Nephron progenitor cell (in vitro differentiated cells): Measurements from ENCODE around the gene CAD.
"Not testable (repeated sequence)": the region's sequence is repeated elsewhere in the genome, so short reads cannot be mapped to it uniquely, and the experiment has no call there.

Experiments used
- DNase-seq: peaks from one replicate; pipeline ENCODE4 v3.0.0; 2021
- H3K27ac Mint-ChIP-seq: 2 replicates; pipeline ENCODE4 v1.8.0; 2021; ENCODE audit warnings: mild to moderate bottlenecking, moderate library complexity, mixed read lengths
- H3K27me3 Mint-ChIP-seq: 2 replicates; pipeline ENCODE4 v1.8.0; 2021; ENCODE audit warnings: mild to moderate bottlenecking, low read depth, mixed read lengths; ENCODE audit not compliant: poor library complexity
- H3K36me3 Mint-ChIP-seq: 2 replicates; pipeline ENCODE4 v1.8.0; 2021; ENCODE audit warnings: low read depth, mixed read lengths
- H3K4me1 Mint-ChIP-seq: 2 replicates; pipeline ENCODE4 v1.8.0; 2021; ENCODE audit warnings: mixed read lengths
- H3K4me3 Mint-ChIP-seq: 2 replicates; pipeline ENCODE4 v1.8.0; 2021; ENCODE audit warnings: mild to moderate bottlenecking, moderate library complexity, mixed read lengths
- H3K9me3 Mint-ChIP-seq: 2 replicates; pipeline ENCODE4 v1.8.0; 2021; ENCODE audit warnings: mild to moderate bottlenecking, moderate library complexity, mixed read lengths
- CTCF ChIP-seq: fragments of 200-600 bp; sonication (generic); IDR thresholded peaks from 2 replicates; pipeline ENCODE4 v1.5.0; 2021; ENCODE audit warnings: antibody characterized with exemption

CAD gene

GRCh38 chr2:27270670-27271069 lies 53.5 kb downstream of the CAD start:
- Mint-ChIP-seq H3K4me3 (no peak overlapping the region), H3K36me3 (no peaks in the 10 kb centered on the region), H3K4me1 (peaks cover 23% of the 10 kb centered on the region), H3K27me3 (peaks cover 23% of the 10 kb centered on the region), H3K9me3 (no peaks in the 10 kb centered on the region), H3K27ac (no peak overlapping the region)
- no peak for DNase-seq
- no peak for TF ChIP-seq CTCF

- peaks cover 23% of the 10 kb centered on the region for H3K4me1 Mint-ChIP-seq
- H3K27ac Mint-ChIP-seq = no peak overlapping the region
- TF ChIP-seq CTCF = no peak
- H3K36me3 Mint-ChIP-seq = no peaks in the 10 kb centered on the region
- no peak for DNase-seq
- H3K9me3 Mint-ChIP-seq = no peaks in the 10 kb centered on the region
- peaks cover 33% of the 10 kb centered on the region for H3K27me3 Mint-ChIP-seq
- H3K4me3 Mint-ChIP-seq = no peak overlapping the region
Observed at GRCh38 chr2:27271631-27272340, 54.6 kb downstream of the CAD start.

GRCh38 chr2:27272537-27273522 lies 55.7 kb downstream of the CAD start:
- H3K36me3 Mint-ChIP-seq = not testable (repeated sequence)
- peaks cover 28% of the 10 kb centered on the region for H3K4me1 Mint-ChIP-seq

GRCh38 chr2:27275211-27276150 lies 58.3 kb downstream of the CAD start, which contains the start of gene DNAJC5G:
Gene DNAJC5G, plus strand, starts transcription at chr2:27275433. Its CDS starts 1,296 bp downstream, at chr2:27276729.
- H3K9me3 Mint-ChIP-seq = no peaks in the 10 kb centered on the region
- no peak within 1 kb of the TSS for H3K27ac Mint-ChIP-seq
- no peak within 1 kb of the TSS for H3K4me3 Mint-ChIP-seq
- TF ChIP-seq CTCF = no peak
- H3K36me3 Mint-ChIP-seq = no peaks in the 10 kb centered on the region
- DNase-seq = no peak
- H3K27me3 Mint-ChIP-seq = peaks cover 54% of the 10 kb centered on the region
- peaks cover 31% of the 10 kb centered on the region for H3K4me1 Mint-ChIP-seq

More at GRCh38 chr2:27272537-27273522, 55.7 kb downstream of the CAD start:
- H3K27me3 Mint-ChIP-seq = peaks cover 43% of the 10 kb centered on the region
- H3K4me3 Mint-ChIP-seq, DNase-seq, H3K27ac Mint-ChIP-seq, H3K9me3 Mint-ChIP-seq: not testable (repeated sequence)

- H3K4me3 Mint-ChIP-seq = no peak overlapping the region
- H3K36me3 Mint-ChIP-seq = no peaks in the 10 kb centered on the region
- TF ChIP-seq CTCF = no peak
- H3K9me3 Mint-ChIP-seq = no peaks in the 10 kb centered on the region
- peaks cover 55% of the 10 kb centered on the region for H3K27me3 Mint-ChIP-seq
- no peak for DNase-seq
- H3K27ac Mint-ChIP-seq = no peak overlapping the region
- peaks cover 39% of the 10 kb centered on the region for H3K4me1 Mint-ChIP-seq
Observed at GRCh38 chr2:27278010-27278409, 60.8 kb downstream of the CAD start.
